Trophoblast cell (in vitro differentiated cells and primary cell): ENCODE measurements around the gene RPTOR.

Experiments used
- DNase-seq, 2 donors: peaks; one replicate each; pipeline ENCODE4 v3.0.0-alpha.2; 2016
- H2AFZ ChIP-seq: 2 replicates; pipeline ENCODE4 v1.6.1; 2013; ENCODE audit warnings: low read length, moderate library complexity, mild to moderate bottlenecking; ENCODE audit not compliant: insufficient read depth, poor library complexity
- H2AK5ac ChIP-seq: 2 replicates; pipeline ENCODE4 v1.6.1; 2013; ENCODE audit warnings: mild to moderate bottlenecking, low read length
- H2BK120ac ChIP-seq: 2 replicates; pipeline ENCODE4 v1.6.1; 2013; ENCODE audit warnings: low read length, mild to moderate bottlenecking, moderate library complexity; ENCODE audit not compliant: insufficient read depth, poor library complexity
- H2BK12ac ChIP-seq: 2 replicates; pipeline ENCODE4 v1.6.1; 2013; ENCODE audit warnings: mild to moderate bottlenecking, low read length, moderate library complexity
- H2BK5ac ChIP-seq: 2 replicates; pipeline ENCODE4 v1.6.1; 2013; ENCODE audit warnings: low read length, low read depth, moderate library complexity, mild to moderate bottlenecking; ENCODE audit not compliant: poor library complexity
- H3K14ac ChIP-seq: 2 replicates; pipeline ENCODE4 v1.6.1; 2013; ENCODE audit warnings: mild to moderate bottlenecking, low read length
- H3K18ac ChIP-seq: 2 replicates; pipeline ENCODE4 v1.6.1; 2013; ENCODE audit warnings: mild to moderate bottlenecking, low read length
- H3K23ac ChIP-seq: 2 replicates; pipeline ENCODE4 v1.6.1; 2013; ENCODE audit warnings: low read length
- H3K27ac ChIP-seq: 2 replicates; pipeline ENCODE4 v1.5.1; 2013; ENCODE audit warnings: low read depth, mild to moderate bottlenecking, inconsistent platforms, low read length, moderate library complexity
- H3K27me3 ChIP-seq: 2 replicates; pipeline ENCODE4 v1.6.1; 2013; ENCODE audit warnings: inconsistent platforms, mild to moderate bottlenecking, low read length, moderate library complexity; ENCODE audit not compliant: insufficient read depth
- H3K36me3 ChIP-seq, 2 experiments: 1 replicate in 1 of 2; 2 replicates in 1 of 2; pipeline ENCODE4 v1.6.1; 2013; ENCODE audit warnings: low read length in 2 of 2, mild to moderate bottlenecking in 2 of 2, moderate library complexity in 1 of 2; ENCODE audit not compliant: insufficient read depth in 2 of 2, control insufficient read depth in 1 of 2
- H3K4ac ChIP-seq: 2 replicates; pipeline ENCODE4 v1.6.1; 2013; ENCODE audit warnings: low read depth, mild to moderate bottlenecking, low read length, moderate library complexity
- H3K4me1 ChIP-seq, 2 experiments: 1 replicate in 1 of 2; 2 replicates in 1 of 2; pipeline ENCODE4 v1.6.1; 2013; ENCODE audit warnings: low read length in 2 of 2, mild to moderate bottlenecking in 2 of 2, moderate library complexity in 1 of 2; ENCODE audit not compliant: insufficient read depth in 2 of 2, control insufficient read depth in 1 of 2
- H3K4me2 ChIP-seq: 2 replicates; pipeline ENCODE4 v1.6.1; 2013; ENCODE audit warnings: inconsistent platforms, mild to moderate bottlenecking, low read length, moderate library complexity
- H3K4me3 ChIP-seq: 2 replicates; pipeline ENCODE4 v1.5.1; 2013; ENCODE audit warnings: mild to moderate bottlenecking, low read depth, low read length, inconsistent platforms
- H3K79me1 ChIP-seq: one replicate; pipeline ENCODE4 v1.6.1; 2013; ENCODE audit warnings: low read length
- H3K79me2 ChIP-seq: 2 replicates; pipeline ENCODE4 v1.6.1; 2013; ENCODE audit warnings: low read length, mild to moderate bottlenecking; ENCODE audit not compliant: control insufficient read depth, insufficient read depth, poor library complexity
- H3K9ac ChIP-seq: 2 replicates; pipeline ENCODE4 v1.6.1; 2013; ENCODE audit warnings: mild to moderate bottlenecking, low read length
- H3K9me3 ChIP-seq: 2 replicates; pipeline ENCODE4 v1.6.1; 2013; ENCODE audit warnings: low read depth, mild to moderate bottlenecking, control low read depth, inconsistent platforms, low read length; ENCODE audit not compliant: insufficient read depth
- H4K12ac ChIP-seq: 2 replicates; pipeline ENCODE4 v1.6.1; 2013; ENCODE audit warnings: low read depth, mild to moderate bottlenecking, low read length, moderate library complexity
- H4K8ac ChIP-seq: 2 replicates; pipeline ENCODE4 v1.6.1; 2013; ENCODE audit warnings: low read depth, mild to moderate bottlenecking, low read length, moderate library complexity
- H4K91ac ChIP-seq: one replicate; pipeline ENCODE4 v1.6.1; 2013; ENCODE audit warnings: low read depth, mild to moderate bottlenecking, low read length, moderate library complexity
- WGBS: extraction: QIAGEN DNeasy Blood & Tissue Kit; methylation state at CpG from one replicate; pipeline ENCODE4 v1.1.7; 2013; ENCODE audit warnings: missing lambda C conversion rate; ENCODE audit not compliant: insufficient read length, insufficient coverage; ENCODE audit errors: extremely low coverage; 5-methylcytosine and 5-hydroxymethylcytosine counted together

Gene RPTOR

DNA sequence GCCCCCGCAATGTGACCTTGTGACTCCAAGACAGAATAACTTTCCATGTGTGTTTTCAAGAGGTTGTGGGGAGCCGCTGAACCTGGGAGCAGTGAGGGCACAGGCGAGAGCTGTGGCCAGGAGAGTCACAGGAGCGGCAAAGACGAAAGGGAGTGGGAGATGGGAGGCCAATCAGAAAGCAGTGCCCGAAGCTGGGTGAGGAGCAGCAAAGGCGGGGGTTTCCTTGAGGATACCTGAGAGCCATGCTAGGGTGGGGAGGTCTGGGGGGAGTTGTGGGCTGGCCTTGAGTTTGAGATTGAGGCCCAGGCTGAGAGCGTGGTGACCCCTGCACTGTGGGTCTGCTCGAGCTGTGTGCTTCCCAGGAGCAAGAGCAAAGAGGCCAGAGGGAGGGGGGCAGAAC is 45.1 kb upstream of the RPTOR start:
- no peak for DNase-seq
- Histone ChIP-seq H3K9ac (no peak overlapping the region), H4K12ac (no peak overlapping the region), H2BK12ac (no peak overlapping the region), H4K8ac (no peak overlapping the region), H3K9me3 (no peaks in the 10 kb centered on the region), H3K4me1 (peaks cover 0 to 2% of the 10 kb centered on the region in 2 experiments), H3K4me3 (no peak overlapping the region), H4K91ac (no peak overlapping the region), H3K4me2 (no peak overlapping the region), H2AK5ac (no peak overlapping the region), H3K14ac (no peak overlapping the region), H2BK5ac (no peak overlapping the region), H3K79me1 (no peaks in the 10 kb centered on the region), H3K23ac (no peak overlapping the region), H3K18ac (no peak overlapping the region), H2AFZ (no peak overlapping the region), H3K27ac (no peak overlapping the region), H3K4ac (no peak overlapping the region), H3K36me3 (no peaks in the 10 kb centered on the region), H3K79me2 (no peaks in the 10 kb centered on the region), H2BK120ac (no peak overlapping the region), H3K27me3 (no peaks in the 10 kb centered on the region)
- WGBS, result no CpG with 5 or more reads among the region's 9 CpGs

DNA sequence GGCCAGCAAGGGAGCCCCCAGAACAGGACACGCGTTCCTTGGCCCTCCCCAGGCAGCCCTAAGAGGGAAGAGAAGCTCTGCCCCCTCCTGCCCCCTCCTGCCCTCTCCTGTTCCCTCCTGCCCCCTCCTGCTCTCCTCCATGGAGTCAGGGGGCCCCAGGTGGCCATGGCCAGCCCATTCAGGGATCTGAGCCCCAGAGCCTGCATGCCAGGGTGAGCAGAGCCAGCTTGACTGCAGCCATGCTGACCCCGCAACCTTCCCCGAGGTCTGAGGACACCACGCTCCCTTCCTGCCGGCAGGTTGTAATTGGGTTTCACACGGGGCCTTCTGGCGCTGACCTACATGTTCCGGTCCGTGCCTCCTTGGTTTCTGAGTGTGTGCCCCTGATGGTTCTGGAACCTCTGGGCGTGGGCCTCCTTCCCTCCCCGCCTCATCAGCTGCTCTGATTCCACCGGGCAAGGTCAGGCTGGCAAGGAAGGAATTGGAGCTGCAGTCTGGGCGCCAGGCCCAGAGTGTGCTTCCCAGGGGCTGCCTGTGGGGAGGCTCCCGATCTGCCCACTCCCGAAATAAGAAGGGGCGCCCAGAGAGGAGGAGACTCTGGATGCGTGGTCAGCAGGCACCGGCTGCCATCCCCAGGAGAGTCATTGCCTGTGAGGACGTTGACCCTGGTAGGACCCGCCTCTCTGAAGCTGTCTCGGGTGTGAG is 44.5 kb upstream of the RPTOR start:
- H3K27ac ChIP-seq, result no peak overlapping the region
- no peak overlapping the region for H2BK5ac ChIP-seq
- no peak overlapping the region for H4K8ac ChIP-seq
- H3K9ac ChIP-seq, result no peak overlapping the region
- no peaks in the 10 kb centered on the region for H3K79me2 ChIP-seq
- no peak overlapping the region for H3K18ac ChIP-seq
- no peak overlapping the region for H3K23ac ChIP-seq
- no peak overlapping the region for H2AK5ac ChIP-seq
- H4K91ac ChIP-seq, result no peak overlapping the region
- no peak overlapping the region for H2BK12ac ChIP-seq
- H2AFZ ChIP-seq, result no peak overlapping the region
- no peak overlapping the region for H2BK120ac ChIP-seq
- no peak overlapping the region for H4K12ac ChIP-seq
- H3K4ac ChIP-seq, result no peak overlapping the region
- no peaks in the 10 kb centered on the region for H3K36me3 ChIP-seq
- H3K4me1 ChIP-seq, result peaks cover 0 to 2% of the 10 kb centered on the region in 2 experiments
- no CpG with 5 or more reads among the region's 22 CpGs for WGBS
- no peak overlapping the region for H3K4me2 ChIP-seq
- H3K4me3 ChIP-seq, result no peak overlapping the region
- no peaks in the 10 kb centered on the region for H3K27me3 ChIP-seq
- no peaks in the 10 kb centered on the region for H3K9me3 ChIP-seq
- H3K14ac ChIP-seq, result no peak overlapping the region
- H3K79me1 ChIP-seq, result no peaks in the 10 kb centered on the region
- DNase-seq, result no peak

DNA sequence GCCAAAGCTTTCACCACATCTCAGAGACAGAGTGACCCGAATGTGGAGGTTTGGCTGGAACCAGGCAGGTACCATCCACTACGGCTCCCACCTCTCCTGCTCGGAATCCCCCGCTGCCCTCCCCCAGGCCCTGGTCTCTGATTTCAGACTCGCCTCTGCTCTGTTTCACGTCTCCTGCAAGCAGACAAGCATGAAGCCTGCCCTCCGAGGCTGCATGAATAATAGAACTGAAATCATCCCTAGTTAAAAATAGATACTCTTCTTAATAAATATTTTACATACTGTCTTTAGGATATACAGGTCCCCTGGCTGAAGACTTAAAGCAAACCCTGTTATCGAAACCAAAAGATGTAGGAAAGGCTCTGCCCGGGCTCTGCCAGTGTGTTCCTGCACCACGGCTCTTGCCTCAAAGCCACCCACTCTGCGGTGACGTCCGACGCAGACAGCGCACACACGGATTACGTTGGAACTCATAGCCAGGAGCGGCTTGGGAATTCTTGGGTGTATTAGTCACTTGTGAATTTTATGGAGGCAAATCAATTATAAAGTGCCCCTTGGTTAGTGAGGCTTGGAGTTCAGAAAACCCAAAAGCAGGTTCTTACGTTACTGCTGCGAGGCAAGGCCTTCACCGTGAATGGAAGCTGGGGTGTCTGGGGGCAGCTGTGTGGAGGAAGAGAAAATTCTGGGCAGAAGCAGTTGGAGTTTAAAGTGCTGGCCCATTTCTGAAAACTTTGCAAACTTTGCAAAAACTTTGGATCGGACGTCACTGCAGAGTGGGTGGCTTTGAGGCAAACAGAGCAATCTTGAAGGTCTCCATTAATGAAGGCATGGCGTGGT is 42.7 kb upstream of the RPTOR start:
- Histone ChIP-seq H3K79me1 (no peaks in the 10 kb centered on the region), H4K12ac (no peak overlapping the region), H3K4me1 (peaks cover 0 to 2% of the 10 kb centered on the region in 2 experiments), H3K9me3 (no peaks in the 10 kb centered on the region), H3K18ac (no peak overlapping the region), H2BK120ac (no peak overlapping the region), H3K4me3 (no peak overlapping the region), H3K4ac (no peak overlapping the region), H4K91ac (no peak overlapping the region), H3K27me3 (no peaks in the 10 kb centered on the region), H2BK12ac (no peak overlapping the region), H2AK5ac (no peak overlapping the region), H3K23ac (no peak overlapping the region), H3K14ac (no peak overlapping the region), H3K9ac (no peak overlapping the region), H3K27ac (no peak overlapping the region), H4K8ac (no peak overlapping the region), H2BK5ac (no peak overlapping the region), H3K36me3 (no peaks in the 10 kb centered on the region), H3K4me2 (no peak overlapping the region), H3K79me2 (no peaks in the 10 kb centered on the region), H2AFZ (no peak overlapping the region)
- peak; percentile 35 to 62 for DNase-seq
- no CpG with 5 or more reads among the region's 24 CpGs for WGBS

DNA sequence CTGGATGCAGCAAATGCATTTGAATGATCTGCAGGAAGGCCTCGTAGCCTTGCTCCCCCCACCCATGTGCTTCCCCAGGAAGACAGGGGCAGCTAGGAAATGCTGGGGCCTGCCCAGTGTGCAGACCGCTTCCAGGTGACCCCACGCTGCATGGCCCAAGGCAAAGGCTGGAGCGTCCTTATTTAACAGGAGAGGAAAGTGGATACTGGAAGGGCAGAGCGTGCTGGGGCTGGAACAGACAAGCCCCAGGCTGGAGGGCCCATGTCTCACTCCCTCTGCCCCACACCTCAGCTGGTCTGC is 42.1 kb upstream of the RPTOR start:
- Histone ChIP-seq H3K79me1 (no peaks in the 10 kb centered on the region), H3K27me3 (no peaks in the 10 kb centered on the region), H3K4me3 (no peak overlapping the region), H4K8ac (no peak overlapping the region), H3K9me3 (no peaks in the 10 kb centered on the region), H3K23ac (no peak overlapping the region), H2AK5ac (no peak overlapping the region), H4K12ac (no peak overlapping the region), H3K4me2 (no peak overlapping the region), H3K36me3 (no peaks in the 10 kb centered on the region), H3K27ac (no peak overlapping the region), H2BK12ac (no peak overlapping the region), H2BK120ac (no peak overlapping the region), H3K4ac (no peak overlapping the region), H3K18ac (no peak overlapping the region), H3K4me1 (peaks cover 0 to 2% of the 10 kb centered on the region in 2 experiments), H2AFZ (no peak overlapping the region), H3K9ac (no peak overlapping the region), H3K79me2 (no peaks in the 10 kb centered on the region), H2BK5ac (no peak overlapping the region), H4K91ac (no peak overlapping the region), H3K14ac (no peak overlapping the region)
- no peak for DNase-seq
- WGBS, result no CpG with 5 or more reads among the region's 5 CpGs
